OCI-LY1 (cell line): Measurements from ENCODE around the gene WFDC12.

Experiments used
- CTCF ChIP-seq: fragments of 200-600 bp; sonication (generic), shearing (Covaris generic); IDR thresholded peaks from 2 replicates; pipeline ENCODE4 v1.5.1; 2017; ENCODE audit warnings: mild to moderate bottlenecking, antibody characterized with exemption, low read length, moderate library complexity, mixed read lengths
- EZH2 ChIP-seq: fragments of 200-600 bp; sonication (generic), shearing (Covaris generic); IDR thresholded peaks from 2 replicates; pipeline ENCODE4 v1.8.0; 2017; ENCODE audit warnings: borderline replicate concordance, mixed run types, mild to moderate bottlenecking, antibody characterized with exemption, low read length, moderate library complexity, mixed read lengths

- TF ChIP-seq CTCF, result no peak
- TF ChIP-seq EZH2, result no peak
Observed at GRCh38 chr20:45094201-45094600, 30.1 kb downstream of the WFDC12 start.
